ENCODE results near the gene CTU2. TPM values are rescaled to one million over a fixed set of nuclear protein-coding genes. Genes with fewer than 3 reads are reported as not detected.

Gene CTU2
- total and polyA plus RNA-seq, 2 of the 4 experiments (the other 2 are of a cell fraction): 12.9 to 18.4 TPM

GRCh38 chr16:88699180-88699579, 7.1 kb upstream of the CTU2 start:
- H3K79me1 ChIP-seq (ENCODE audit: low read depth in 1 of 2, low read length in 2 of 2): peaks cover under 1 to 37% of the 10 kb centered on the region in 2 experiments; a peak in 3 of 4 replicates
- DNase-seq: no peak
- BruUV-seq (replicated peaks): no TSS peak

More at GRCh38 chr16:88699180-88699579, 7.1 kb upstream of the CTU2 start:
- no peaks in the 10 kb centered on the region; the same call in none of the 2 replicates for H3K9me1 ChIP-seq (ENCODE audit: insufficient read depth, low read length)
- no peak overlapping the region for H3K4me3 ChIP-seq (ENCODE audit: insufficient read depth, low read depth, low read length)
- H4K5ac ChIP-seq (ENCODE audit: low read depth, low read length): no peak overlapping the region
- H2BK5ac ChIP-seq (ENCODE audit: low read depth, low read length, poor library complexity, severe bottlenecking): no peak overlapping the region
- H2AK9ac ChIP-seq (replicated peaks; ENCODE audit: low read depth, low read length, poor library complexity): no peak overlapping the region
- H3K9ac ChIP-seq (ENCODE audit: low read depth, low read length): no peak overlapping the region
- intact Hi-C loops (cut with micrococcal nuclease) (no loop called here), dilution Hi-C loops (cut with HindIII; ENCODE audit: low sequenced_read_pairs, unreplicated experiment) (no loop called here), in situ Hi-C loops (cut with MboI; ENCODE audit: low sequenced_read_pairs) (no loop called here)
- H2AFZ ChIP-seq (replicated peaks; ENCODE audit: low read length, poor library complexity): no peak overlapping the region
- no peak overlapping the region for H4K91ac ChIP-seq (ENCODE audit: insufficient read depth, low read depth, low read length)
- H4K8ac ChIP-seq (ENCODE audit: low read depth in 2 of 2, low read length in 2 of 2): no peak overlapping the region
- 85% methylated on average over 5 of the region's 16 CpGs; no CpG with 5 or more reads in 1 of the 2 experiments for WGBS, 2 experiments (ENCODE audit: extremely low coverage in 2 of 2, insufficient read length in 1 of 2)
- H3K27me3 ChIP-seq (ENCODE audit: control insufficient read depth, insufficient read depth, low read length): no peaks in the 10 kb centered on the region
- no peak overlapping the region for H2BK20ac ChIP-seq (ENCODE audit: low read depth, low read length)
- H3K56ac ChIP-seq (ENCODE audit: extremely low read depth, insufficient read depth, low read length): no peak overlapping the region
- H4K20me1 ChIP-seq (ENCODE audit: insufficient read depth, low read length): no peaks in the 10 kb centered on the region; the same call in 1 of the 2 replicates
- H2BK15ac ChIP-seq (ENCODE audit: low read depth, low read length): no peak overlapping the region
- no peak overlapping the region for H3K18ac ChIP-seq (ENCODE audit: low read depth, low read length)
- no peak overlapping the region for H3K4ac ChIP-seq (ENCODE audit: low read depth, low read length)
- peaks cover 8% of the 10 kb centered on the region for H3K4me1 ChIP-seq (ENCODE audit: control insufficient read depth, insufficient read depth, low read length)
- H3K23ac ChIP-seq (ENCODE audit: low read depth, low read length): no peak overlapping the region
- H3K14ac ChIP-seq (replicated peaks; ENCODE audit: low read depth, low read length): no peak overlapping the region
- no peak overlapping the region for H3K4me2 ChIP-seq (ENCODE audit: low read depth, low read length)
- no peak overlapping the region for H2BK120ac ChIP-seq (ENCODE audit: low read depth, low read length)
- ATAC-seq (ENCODE audit: low read depth): no peak
- POLR2A ChIA-PET (ENCODE audit: unreplicated experiment): no interaction called here
- no peaks in the 10 kb centered on the region for H3K9me3 ChIP-seq (ENCODE audit: control insufficient read depth, insufficient read depth, low read length)
- H2AK5ac ChIP-seq (ENCODE audit: low read depth, low read length): no peak overlapping the region
- TF ChIP-seq ELK1 (IDR thresholded peaks at IDR 0.05; ENCODE audit: borderline replicate concordance, low read depth, low read length) (no peak), BHLHE40 (IDR thresholded peaks at IDR 0.05; ENCODE audit: low read depth, low read length) (no peak), RFX5 (IDR thresholded peaks at IDR 0.05; ENCODE audit: low read depth, low read length) (no peak), USF2 (IDR thresholded peaks at IDR 0.05; ENCODE audit: low read depth, low read length) (no peak), SMC3 (IDR thresholded peaks at IDR 0.05; ENCODE audit: low read depth, low read length) (no peak), POLR2A (IDR thresholded peaks at IDR 0.05; ENCODE audit: low read depth, low read length) (no peak), MXI1 (IDR thresholded peaks at IDR 0.05; ENCODE audit: borderline replicate concordance, low read depth, low read length) (no peak), MAZ (IDR thresholded peaks at IDR 0.05; ENCODE audit: borderline replicate concordance, low read depth, low read length) (no peak), RCOR1 (IDR thresholded peaks at IDR 0.05; ENCODE audit: insufficient replicate concordance, low read length) (no peak), CEBPB (IDR thresholded peaks at IDR 0.05; ENCODE audit: low read depth, low read length) (no peak), NFE2L2 (IDR thresholded peaks at IDR 0.05; ENCODE audit: low read depth, low read length) (no peak), MAFK (IDR thresholded peaks at IDR 0.05; ENCODE audit: low read depth, low read length) (no peak), FOS (IDR thresholded peaks at IDR 0.05; ENCODE audit: low read depth, low read length) (no peak), RAD21 (IDR thresholded peaks at IDR 0.05; ENCODE audit: low read length) (no peak), CTCF (conservative IDR thresholded peaks at IDR 0.05; ENCODE audit: low read depth, low read length) (no peak)
- H3K36me3 ChIP-seq (ENCODE audit: control insufficient read depth, insufficient read depth, low read length): peaks cover 33% of the 10 kb centered on the region
- H3K27ac ChIP-seq (ENCODE audit: insufficient read depth, low read length): no peak overlapping the region
- CTCF ChIA-PET: no interaction called here

All from IMR-90 (cell line).